Ascending aorta (tissue), 2 donors: ENCODE results near the gene CADPS2. TPM values are rescaled to one million over a fixed set of nuclear protein-coding genes. Genes with fewer than 3 reads are reported as not detected.

Source experiments
- DNase-seq, 2 donors: peaks; one replicate each; pipeline ENCODE4 v3.0.0-alpha.2; 2019; ENCODE audit warnings: low spot score in 2 of 2
- H3K27ac ChIP-seq, 2 donors: fragments of 200-600 bp; sonication (generic); one replicate each; pipeline ENCODE4 v1.5.1; 2016 to 2017; ENCODE audit warnings: mild to moderate bottlenecking in 1 of 2
- H3K27me3 ChIP-seq: fragments of 200-600 bp; sonication (generic); one replicate; pipeline ENCODE4 v1.5.1; 2017
- H3K36me3 ChIP-seq, 2 donors: fragments of 200-600 bp; sonication (generic); one replicate each; pipeline ENCODE4 v1.5.1; 2016
- H3K4me1 ChIP-seq, 2 donors: fragments of 200-600 bp; sonication (generic); one replicate each; pipeline ENCODE4 v1.5.1; 2016 to 2017; ENCODE audit warnings: mild to moderate bottlenecking in 1 of 2
- H3K4me3 ChIP-seq, 2 donors: fragments of 200-600 bp; sonication (generic); one replicate each; pipeline ENCODE4 v1.5.1; 2016 to 2017; ENCODE audit warnings: mild to moderate bottlenecking in 1 of 2
- H3K9me3 ChIP-seq, 2 donors: fragments of 200-600 bp; sonication (generic); one replicate each; pipeline ENCODE4 v1.5.1; 2016
- intact Hi-C: fragments of 100-400 bp; cut with DNase I; formaldehyde crosslinking; loops from one replicate; pipeline ENCODE4 v1.15.1; 2023
- total RNA-seq: library from RNA; depleted of rRNA; stranded (reverse); fragments of >200 nt; gene quantifications from one replicate; pipeline ENCODE4 v1.1.0, GENCODE V29; 2016
- TF ChIP-seq, protein P1 (sequence below), 3 experiments: fragments of 200-600 bp in 2 of 3; fragments of 450-650 bp in 1 of 3; sonication (generic) in 2 of 3; IDR thresholded peaks; one replicate each; pipeline ENCODE4 v1.5.1; 2016 to 2019; ENCODE audit warnings: antibody characterized with exemption in 3 of 3, mild to moderate bottlenecking in 1 of 3, moderate library complexity in 1 of 3

CADPS2 gene
- total RNA-seq, 1 donor from 2014 or later: 31.8 TPM

DNA sequence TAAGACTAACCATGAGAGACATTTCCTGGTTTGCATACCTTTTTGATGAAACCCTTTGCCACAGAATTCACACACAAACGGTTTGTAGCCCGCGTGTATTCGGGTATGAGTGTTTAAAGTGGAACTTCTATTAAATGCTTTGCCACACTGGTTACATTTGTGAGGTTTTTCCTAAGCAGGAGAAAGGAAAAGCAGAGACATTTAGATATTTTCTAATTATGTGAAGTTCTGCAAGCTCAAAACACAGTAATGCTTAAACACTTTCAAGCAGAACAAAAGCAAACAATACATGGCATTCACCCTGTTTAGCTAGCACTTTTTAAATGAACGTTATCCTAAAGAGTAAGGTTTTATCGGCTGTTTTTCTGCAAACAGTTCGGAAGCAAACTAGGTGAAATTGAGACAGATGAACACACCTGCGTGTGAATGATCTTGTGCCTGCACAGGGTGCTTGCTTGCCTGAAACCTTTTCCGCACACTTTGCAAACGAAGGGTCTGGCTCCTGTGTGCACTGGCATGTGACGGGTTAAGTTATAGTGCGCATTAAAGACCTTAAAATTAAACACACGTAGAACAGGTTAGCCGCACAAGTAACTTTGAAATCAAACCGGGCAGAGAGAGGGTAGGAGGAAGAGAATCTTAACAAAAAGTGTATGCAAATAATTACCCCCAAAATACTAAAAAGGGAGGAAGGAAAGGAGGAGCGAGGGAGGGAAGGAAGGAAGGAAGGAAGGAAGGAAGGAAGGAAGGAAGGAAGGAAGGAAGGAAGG is 583.3 kb downstream of the CADPS2 start:
- TF ChIP-seq, protein P1, sequence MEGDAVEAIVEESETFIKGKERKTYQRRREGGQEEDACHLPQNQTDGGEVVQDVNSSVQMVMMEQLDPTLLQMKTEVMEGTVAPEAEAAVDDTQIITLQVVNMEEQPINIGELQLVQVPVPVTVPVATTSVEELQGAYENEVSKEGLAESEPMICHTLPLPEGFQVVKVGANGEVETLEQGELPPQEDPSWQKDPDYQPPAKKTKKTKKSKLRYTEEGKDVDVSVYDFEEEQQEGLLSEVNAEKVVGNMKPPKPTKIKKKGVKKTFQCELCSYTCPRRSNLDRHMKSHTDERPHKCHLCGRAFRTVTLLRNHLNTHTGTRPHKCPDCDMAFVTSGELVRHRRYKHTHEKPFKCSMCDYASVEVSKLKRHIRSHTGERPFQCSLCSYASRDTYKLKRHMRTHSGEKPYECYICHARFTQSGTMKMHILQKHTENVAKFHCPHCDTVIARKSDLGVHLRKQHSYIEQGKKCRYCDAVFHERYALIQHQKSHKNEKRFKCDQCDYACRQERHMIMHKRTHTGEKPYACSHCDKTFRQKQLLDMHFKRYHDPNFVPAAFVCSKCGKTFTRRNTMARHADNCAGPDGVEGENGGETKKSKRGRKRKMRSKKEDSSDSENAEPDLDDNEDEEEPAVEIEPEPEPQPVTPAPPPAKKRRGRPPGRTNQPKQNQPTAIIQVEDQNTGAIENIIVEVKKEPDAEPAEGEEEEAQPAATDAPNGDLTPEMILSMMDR (IDR thresholded peaks at IDR 0.05): no peak
- Histone ChIP-seq H3K9me3 (no peaks in the 10 kb centered on the region), H3K27ac (no peak overlapping the region), H3K36me3 (no peaks in the 10 kb centered on the region), H3K27me3 (peaks cover 35% of the 10 kb centered on the region), H3K4me1 (peaks cover 10 to 24% of the 10 kb centered on the region in 2 donors), H3K4me3 (no peak overlapping the region)
- intact Hi-C loops: loop anchor here (10.0 kb wide), 1 partner anchor 1232 kb away; the partner anchor contains the start of gene IQUB
- DNase-seq: no peak

DNA sequence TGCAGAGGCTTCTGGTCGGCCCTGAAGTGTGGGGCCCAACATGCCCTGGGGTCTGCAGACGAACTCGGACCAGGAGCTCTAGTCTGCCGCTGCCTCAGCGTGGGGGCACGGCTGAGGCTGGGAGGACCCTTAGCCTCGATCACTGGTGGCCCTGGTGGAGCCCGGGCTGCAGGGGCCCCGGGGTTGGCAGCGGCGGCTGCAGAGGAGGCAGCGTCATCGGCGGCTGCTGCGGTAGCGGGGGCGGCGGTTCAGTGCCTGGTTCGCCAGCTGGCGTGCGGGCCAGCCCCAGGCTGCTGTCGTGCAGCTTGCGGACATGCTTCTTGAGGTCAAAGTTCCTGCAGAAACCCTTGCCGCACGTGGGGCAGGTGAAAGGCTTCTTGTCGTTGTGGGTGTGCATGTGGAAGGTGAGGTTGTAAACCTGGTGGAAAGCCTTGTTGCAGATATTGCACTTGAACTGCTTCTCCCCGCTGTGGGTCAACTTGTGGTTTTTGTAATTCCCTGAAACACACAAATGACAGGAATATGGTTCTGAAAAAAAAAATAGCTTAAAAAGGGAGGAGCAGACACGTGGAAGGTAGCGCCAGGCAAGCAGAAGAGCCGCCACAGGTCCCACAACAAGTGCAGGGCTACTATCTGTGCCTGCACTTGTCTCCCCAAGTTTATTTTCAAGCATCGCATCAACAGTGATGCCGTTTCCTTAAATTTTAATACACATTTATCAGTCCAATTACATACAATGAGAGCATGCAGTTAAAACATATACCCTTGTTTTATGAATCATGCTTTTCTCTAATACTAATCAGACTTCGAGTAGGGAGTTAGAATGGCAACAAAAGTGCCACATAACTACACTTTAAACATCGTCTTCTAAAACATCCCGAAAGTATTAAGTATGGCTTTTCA is 584.2 kb downstream of the CADPS2 start:
- no peak overlapping the region for H3K4me3 ChIP-seq
- H3K36me3 ChIP-seq: no peaks in the 10 kb centered on the region
- peaks cover 10 to 24% of the 10 kb centered on the region in 2 donors for H3K4me1 ChIP-seq
- no peak for DNase-seq
- TF ChIP-seq, protein P1 (IDR thresholded peaks at IDR 0.05): no peak
- no peak overlapping the region for H3K27ac ChIP-seq
- peaks cover 32% of the 10 kb centered on the region for H3K27me3 ChIP-seq
- H3K9me3 ChIP-seq: no peaks in the 10 kb centered on the region
- intact Hi-C loops: loop anchor here (10.0 kb wide), 1 partner anchor 1233 kb away; the partner anchor contains the start of gene IQUB

DNA sequence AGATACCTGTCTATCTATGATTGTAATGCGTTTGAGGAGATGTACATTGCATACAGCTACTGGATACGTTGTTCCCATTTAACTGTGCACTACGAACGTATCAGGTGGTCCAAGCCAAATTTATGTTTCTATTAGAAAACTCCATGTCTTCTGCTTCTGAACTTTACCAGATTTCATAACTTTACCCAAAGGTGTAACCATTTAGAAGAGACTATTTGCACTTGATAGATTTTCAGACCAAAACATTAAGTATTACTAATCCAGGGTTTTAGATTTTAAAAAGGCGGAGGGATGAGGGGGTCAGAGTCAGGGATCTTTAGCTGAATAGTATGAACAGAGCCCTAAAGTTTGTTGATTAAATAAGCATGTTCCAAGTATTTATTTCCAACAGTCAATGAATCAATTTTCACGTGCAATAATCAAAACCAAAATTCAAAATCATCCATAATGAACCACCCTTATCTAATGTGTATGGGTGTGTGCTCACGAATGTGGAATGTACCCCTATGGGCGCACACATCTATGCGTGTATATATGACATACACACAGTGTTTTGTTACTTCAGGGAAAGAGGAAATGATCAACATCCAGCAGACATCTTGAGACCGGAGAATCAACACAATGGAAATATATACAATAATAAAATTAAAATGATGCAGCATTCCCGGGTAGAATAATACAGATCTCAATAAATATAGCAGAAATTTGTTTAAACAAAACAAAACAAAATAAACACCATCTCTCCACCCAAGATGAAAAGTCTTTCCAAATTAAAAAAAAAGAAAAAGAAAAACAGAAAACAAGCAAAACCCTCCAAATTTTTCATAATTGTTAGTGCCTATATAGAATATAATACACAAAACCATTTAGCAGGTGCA is 585.1 kb downstream of the CADPS2 start:
- H3K36me3 ChIP-seq: no peaks in the 10 kb centered on the region
- intact Hi-C loops: loop anchor here (10.0 kb wide), 1 partner anchor 1234 kb away; the partner anchor contains the start of gene IQUB
- peaks cover 24% of the 10 kb centered on the region for H3K27me3 ChIP-seq
- no peak overlapping the region for H3K4me3 ChIP-seq
- DNase-seq: no peak
- H3K9me3 ChIP-seq: no peaks in the 10 kb centered on the region
- peaks cover 10 to 24% of the 10 kb centered on the region in 2 donors for H3K4me1 ChIP-seq
- TF ChIP-seq, protein P1 (IDR thresholded peaks at IDR 0.05): no peak
- H3K27ac ChIP-seq: no peak overlapping the region

DNA sequence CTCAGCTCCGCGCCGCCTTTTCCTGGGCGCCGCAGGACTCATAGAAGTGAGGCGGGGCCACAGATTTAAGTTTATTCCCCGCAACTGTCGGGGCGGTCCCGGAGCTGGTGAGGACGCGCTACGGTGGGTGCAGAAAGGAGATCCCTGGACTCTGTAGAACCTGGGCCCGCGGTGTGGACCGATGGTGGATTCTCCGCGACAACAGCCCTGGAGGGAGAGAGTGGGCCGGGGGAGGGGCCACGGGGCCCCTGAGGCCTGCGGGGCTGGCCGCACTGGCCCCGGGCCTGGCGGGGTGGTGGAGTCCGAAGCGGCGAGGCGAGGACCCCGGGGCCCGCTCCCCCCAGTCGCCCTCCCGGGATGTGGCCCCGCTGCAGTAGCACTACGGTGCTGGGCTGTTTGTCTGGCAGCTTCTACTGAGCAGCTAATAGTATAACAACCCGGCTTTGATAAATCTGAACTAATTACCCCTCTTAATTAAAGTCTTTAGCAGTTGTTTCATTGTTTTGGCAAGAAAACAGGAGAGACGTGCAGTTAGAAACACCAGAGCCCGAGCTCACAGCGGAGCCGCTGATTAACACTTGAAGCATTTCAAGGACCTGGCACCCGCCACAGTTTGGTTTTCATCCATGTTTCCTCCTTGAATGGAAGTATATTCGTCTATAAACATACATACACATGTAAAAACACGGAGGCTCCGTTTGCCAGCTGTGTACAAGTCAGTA is 585.9 kb downstream of the CADPS2 start:
- H3K4me1 ChIP-seq: peaks cover 2 to 17% of the 10 kb centered on the region in 2 donors
- peaks cover 18% of the 10 kb centered on the region for H3K27me3 ChIP-seq
- intact Hi-C loops: loop anchor here (10.0 kb wide), 1 partner anchor 1234 kb away; the partner anchor contains the start of gene IQUB
- DNase-seq: no peak
- H3K36me3 ChIP-seq: no peaks in the 10 kb centered on the region
- TF ChIP-seq, protein P1 (IDR thresholded peaks at IDR 0.05): no peak
- H3K27ac ChIP-seq: no peak overlapping the region
- H3K9me3 ChIP-seq: no peaks in the 10 kb centered on the region
- peak overlapping the region in 1 of 2 donors; percentile 2 for H3K4me3 ChIP-seq
